HG02642 (cell line): ENCODE results near the gene LORICRIN.

ENCODE experiments used
- ATAC-seq: cut with Tn5 transposase; IDR thresholded peaks from one replicate; pipeline ENCODE4 v1.9.1; 2021; ENCODE audit warnings: mild to moderate bottlenecking; ENCODE audit not compliant: unreplicated experiment, poor library complexity

Gene LORICRIN

GRCh38 chr1:153248176-153248879 lies 11.2 kb upstream of the LORICRIN start:
- no peak for ATAC-seq

- no peak for ATAC-seq
Observed at GRCh38 chr1:153250166-153250565, 9.3 kb upstream of the LORICRIN start.

DNA sequence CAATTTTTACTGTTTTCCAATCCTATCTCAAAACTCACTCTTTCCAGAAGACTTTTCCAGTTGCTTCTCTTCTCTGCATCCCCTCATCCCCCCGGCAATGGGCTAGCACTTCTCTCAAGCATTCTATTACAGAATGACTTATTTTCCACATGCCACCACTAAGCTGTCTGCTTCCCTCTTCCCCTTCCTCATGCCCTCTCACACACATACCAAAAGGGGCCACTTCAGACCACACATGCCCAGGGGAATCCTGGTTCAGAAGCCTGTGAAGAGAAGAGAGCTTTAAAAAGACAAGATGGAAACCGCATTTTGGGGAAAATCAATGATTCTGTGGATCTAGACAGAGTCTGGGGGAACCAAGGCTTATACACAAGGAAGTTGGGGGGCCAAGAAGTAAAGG lies 8.4 kb upstream of the LORICRIN start:
- no peak for ATAC-seq

- no peak for ATAC-seq
Observed at GRCh38 chr1:153251562-153251961, 7.9 kb upstream of the LORICRIN start.

GRCh38 chr1:153251988-153252387 lies 7.5 kb upstream of the LORICRIN start:
- ATAC-seq = no peak

- no peak for ATAC-seq
Observed at GRCh38 chr1:153253076-153253475, 6.4 kb upstream of the LORICRIN start.

- ATAC-seq = no peak
Observed at GRCh38 chr1:153253693-153254092, 5.8 kb upstream of the LORICRIN start.

GRCh38 chr1:153260585-153261280 lies 1.2 kb downstream of the LORICRIN start:
- ATAC-seq = no peak

DNA sequence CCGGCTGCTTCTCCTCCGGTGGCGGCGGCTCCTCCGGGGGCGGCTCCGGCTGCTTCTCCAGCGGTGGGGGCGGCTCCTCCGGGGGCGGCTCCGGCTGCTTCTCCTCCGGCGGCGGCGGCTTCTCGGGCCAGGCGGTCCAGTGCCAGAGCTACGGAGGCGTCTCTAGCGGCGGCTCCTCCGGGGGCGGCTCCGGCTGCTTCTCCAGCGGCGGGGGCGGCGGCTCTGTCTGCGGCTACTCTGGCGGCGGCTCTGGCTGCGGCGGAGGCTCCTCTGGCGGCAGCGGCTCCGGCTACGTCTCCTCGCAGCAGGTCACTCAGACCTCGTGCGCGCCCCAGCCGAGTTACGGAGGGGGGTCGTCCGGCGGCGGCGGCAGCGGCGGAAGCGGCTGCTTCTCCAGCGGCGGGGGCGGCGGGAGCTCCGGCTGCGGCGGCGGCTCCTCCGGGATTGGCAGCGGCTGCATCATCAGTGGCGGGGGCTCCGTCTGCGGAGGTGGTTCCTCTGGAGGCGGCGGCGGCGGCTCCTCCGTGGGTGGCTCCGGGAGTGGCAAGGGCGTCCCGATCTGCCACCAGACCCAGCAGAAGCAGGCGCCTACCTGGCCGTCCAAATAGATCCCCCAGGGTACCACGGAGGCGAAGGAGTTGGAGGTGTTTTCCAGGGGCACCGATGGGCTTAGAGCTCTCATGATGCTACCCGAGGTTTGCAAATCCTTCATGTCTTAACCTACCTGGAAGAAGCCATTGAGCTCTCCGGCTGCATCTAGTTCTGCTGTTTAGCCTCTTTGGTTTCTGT lies 2.0 kb downstream of the LORICRIN start:
- no peak for ATAC-seq

DNA sequence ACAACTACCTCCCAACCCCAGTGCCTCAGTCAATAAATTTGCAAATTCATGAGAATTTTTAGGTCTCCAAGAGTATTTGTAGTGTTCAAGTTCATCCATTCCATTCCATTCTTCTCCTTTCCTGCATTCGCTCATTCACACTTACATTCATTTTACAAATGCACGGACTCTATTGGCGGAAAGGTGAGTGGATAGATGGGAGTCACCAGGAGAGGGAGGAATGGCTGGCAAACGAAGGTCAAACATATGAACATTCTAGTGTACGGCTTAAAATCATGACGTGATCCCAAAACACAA lies 2.5 kb downstream of the LORICRIN start:
- no peak for ATAC-seq

GRCh38 chr1:153262462-153263157 lies 3.1 kb downstream of the LORICRIN start:
- ATAC-seq = no peak

DNA sequence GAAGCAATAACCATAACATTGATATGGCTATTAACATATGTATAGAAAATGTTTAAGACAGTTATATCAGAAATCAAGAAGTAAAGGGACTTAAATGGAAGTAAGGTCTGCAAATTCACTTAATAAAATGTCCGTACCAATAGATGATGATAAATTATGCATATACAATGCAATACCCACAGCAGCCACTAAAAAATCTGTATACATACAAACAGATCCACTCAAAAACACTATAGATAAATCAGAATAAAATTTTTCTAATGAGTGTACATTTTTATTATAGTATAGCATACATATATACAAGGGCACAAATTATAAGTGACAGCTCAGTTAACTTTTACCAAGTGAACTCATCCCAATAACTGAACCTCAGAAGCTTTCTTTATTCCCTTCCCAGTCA lies 6.0 kb downstream of the LORICRIN start:
- ATAC-seq = no peak

- no peak for ATAC-seq
Observed at GRCh38 chr1:153271711-153272110, 12.2 kb downstream of the LORICRIN start.

DNA sequence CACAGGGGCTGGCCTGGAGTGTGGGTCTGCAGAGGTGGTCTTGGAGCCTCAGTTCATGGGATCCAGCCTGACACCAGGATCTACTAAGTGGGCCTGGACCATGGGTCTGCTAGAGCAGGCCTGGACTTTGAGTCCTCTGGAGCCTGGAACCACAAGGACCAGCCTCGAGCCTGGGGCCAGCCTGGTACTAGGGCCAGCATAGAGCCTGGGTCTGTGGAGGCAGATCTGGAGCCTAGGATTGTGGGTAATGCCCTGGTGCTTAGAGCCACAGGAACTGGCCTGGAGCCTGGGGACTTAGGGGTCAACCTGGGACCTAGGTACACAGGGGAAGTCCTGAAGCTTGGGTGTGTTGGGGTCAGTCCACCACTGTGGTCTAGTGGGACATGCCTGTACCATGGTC lies 12.7 kb downstream of the LORICRIN start:
- no peak for ATAC-seq

DNA sequence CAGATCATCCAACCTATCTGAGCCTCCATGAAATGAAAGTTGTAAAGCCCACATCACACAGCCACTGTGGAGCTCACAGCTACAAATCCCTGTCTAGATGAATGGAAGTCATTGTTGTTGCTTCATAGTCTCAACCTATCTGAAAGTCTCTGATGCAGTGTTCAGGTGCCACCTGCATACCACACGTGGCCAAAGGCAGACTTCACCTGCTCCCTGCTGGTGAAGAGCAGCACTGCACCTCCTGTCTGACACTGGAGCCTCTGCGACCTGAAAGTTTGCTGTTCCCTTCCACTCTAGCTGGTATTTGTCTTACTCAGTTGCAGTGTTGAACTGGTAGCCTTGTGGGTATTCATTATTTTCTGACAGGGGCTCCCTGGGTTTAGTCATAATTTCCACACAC lies 18.4 kb downstream of the LORICRIN start:
- ATAC-seq = peak; percentile 74

DNA sequence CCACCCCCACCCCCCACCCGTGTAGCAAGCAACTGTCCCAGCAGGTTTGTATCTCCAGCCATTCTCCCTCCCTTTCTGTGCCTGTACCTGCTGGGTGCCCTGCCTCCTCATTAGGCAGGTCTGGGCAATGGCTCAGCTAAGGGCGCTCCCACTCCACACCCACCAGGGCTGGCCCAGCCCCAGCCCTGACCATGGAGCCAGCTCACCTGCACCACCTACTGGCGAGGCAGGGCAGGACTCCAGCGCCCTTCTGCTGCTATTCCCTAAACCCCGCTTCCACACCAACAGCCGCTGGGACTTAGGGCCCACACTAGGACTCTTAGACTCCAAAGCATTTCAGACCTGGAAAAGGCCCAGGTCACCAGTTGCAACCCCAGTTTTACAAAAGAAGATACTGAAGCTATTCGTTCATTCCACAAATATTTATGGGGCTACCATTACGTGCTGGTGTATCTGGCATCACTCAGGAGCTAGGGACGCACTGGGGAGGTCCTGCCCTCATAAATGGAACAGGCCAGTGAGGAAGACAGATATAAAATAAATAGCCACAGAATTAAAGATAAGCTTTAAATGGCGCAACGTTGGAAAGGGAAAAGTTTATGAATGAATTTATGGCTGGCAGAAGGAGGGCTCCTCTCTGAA lies 29.3 kb downstream of the LORICRIN start:
- no peak for ATAC-seq

GRCh38 chr1:153291514-153291913 lies 32.0 kb downstream of the LORICRIN start:
- ATAC-seq = no peak

- ATAC-seq = no peak
Observed at GRCh38 chr1:153292185-153292584, 32.7 kb downstream of the LORICRIN start.

- ATAC-seq = no peak
Observed at GRCh38 chr1:153292740-153293479, 33.4 kb downstream of the LORICRIN start.

GRCh38 chr1:153293480-153293775 lies 33.9 kb downstream of the LORICRIN start:
- no peak for ATAC-seq
